GM19193 (cell line): ENCODE results near the gene B4GALT1.

Experiments used
- POLR2A ChIP-seq: IDR thresholded peaks from 4 replicates; pipeline ENCODE4 v1.6.1; 2011; ENCODE audit not compliant: insufficient read depth, insufficient read length; ENCODE audit errors: extremely low read depth

Gene B4GALT1

DNA sequence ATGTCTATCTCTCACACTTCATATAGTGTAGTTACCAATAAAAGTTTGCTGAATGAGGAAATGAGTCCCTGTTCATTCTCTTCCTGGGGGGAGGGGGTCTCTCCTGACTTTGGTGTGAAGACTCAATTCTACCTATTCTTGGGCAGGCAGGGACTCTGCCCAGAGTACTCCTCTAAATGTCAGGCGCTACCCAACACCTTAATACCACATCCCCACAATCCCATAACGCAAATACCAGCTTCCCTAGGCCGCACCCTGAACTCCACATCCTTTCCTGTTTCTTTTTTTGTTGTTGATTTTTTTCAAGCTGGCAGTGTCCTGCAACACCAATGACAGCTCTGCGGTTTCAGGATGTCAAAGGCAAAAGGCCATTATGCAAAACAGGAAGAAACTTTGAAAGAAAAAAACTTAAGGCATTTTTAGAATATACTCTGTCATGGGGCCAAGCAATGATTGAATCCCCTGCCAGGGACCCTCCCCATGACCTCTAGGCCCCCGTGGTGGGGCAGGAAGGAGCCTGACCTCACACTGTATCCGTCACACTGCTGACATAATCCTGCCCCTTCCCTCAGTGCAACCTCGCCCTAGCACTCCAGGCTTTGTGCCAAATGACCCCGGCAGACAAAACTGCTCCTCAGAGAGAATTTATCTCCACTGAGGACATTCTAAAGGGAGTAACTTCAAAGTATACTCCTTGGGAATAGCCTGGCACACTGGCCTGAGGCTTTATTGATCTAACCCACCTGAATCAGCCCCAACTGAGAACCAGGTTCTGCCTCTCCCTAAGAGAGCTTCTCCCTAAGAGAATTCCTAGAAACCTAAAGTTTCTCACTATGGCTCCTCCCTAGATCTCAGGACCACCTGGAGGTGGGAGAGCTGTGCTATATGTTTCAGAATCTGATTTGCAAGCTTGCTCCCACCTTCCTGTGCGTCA is 8.0 kb downstream of the B4GALT1 start:
- peak; percentile 7 for TF ChIP-seq POLR2A

DNA sequence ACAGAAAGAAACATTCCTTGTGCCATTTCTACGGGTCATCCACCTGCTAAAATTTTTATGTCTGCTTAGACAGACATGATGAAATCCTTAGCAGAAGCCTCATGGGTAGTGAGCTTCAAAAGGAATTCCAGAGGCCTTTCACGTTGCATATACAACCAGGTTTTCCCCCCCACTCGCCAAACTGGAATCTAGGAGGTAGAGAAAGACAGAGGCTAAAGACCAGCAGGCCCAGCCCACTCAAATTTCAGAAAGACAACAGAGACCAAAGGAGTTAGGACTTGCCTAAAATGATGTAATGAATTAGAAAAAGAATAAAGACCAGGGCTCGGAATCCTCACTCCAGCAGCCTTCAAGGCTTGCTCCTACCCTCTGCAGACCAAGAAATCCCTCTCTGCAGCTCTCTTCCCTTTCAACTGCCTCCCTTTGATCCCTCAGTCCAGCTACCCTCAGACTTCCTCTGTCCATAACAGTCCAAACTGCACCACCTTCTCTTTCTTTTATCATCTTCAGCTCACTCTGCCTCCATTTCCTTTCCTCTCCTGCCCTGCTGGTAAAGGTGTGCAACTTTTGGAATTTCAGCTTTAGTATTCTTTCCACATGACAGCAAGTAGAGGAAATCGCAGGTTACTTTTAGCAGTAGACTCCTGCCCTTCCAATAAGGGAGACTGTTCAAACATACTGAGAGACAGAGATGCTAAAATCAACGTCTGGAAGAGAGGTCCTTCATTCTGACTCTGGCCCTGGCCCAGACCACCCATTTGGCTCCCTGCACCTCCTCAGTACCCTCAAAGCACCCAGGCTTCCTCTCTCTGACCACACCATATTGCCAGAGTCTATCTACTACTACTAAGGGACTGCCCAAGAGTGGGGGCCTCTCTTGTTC is 8.9 kb downstream of the B4GALT1 start:
- TF ChIP-seq POLR2A = no peak

DNA sequence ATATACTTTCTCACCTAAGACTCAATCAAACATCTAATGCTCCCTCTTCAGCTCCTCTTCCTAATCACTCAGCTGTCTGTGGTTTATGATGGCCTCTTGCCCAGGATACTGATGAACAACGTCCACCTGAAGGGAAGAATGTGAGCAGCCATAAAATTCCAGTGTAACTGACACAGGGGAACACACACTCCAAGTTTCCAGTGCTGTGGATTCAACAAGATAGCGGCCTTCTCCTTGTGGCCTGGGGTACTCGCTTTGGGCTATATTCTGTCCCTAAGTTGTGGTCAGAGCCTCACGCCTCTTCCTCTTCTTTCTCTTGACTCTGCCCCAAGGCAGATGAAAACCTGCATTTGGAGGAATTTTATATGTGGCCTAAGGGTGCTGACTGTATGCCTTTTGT is 11.7 kb downstream of the B4GALT1 start:
- TF ChIP-seq POLR2A = no peak

DNA sequence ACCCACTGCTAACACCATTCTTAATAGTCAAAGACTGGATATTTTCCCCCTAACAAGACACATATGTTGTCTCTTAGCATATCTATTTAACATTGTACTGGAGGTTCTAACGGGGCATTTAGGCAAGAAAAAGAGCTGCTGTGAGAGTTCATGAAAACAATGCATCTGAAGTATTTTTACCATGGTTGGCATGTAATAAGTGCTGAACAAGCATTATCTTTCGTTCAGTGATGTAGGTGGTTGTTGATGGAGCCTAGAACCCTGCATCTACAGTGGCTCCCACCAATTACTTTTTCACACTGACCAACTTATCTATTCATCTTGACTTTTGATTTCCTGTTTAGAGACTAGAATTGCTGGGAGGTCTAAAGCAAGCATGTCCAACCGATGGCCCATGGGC is 12.8 kb downstream of the B4GALT1 start:
- TF ChIP-seq POLR2A = no peak

DNA sequence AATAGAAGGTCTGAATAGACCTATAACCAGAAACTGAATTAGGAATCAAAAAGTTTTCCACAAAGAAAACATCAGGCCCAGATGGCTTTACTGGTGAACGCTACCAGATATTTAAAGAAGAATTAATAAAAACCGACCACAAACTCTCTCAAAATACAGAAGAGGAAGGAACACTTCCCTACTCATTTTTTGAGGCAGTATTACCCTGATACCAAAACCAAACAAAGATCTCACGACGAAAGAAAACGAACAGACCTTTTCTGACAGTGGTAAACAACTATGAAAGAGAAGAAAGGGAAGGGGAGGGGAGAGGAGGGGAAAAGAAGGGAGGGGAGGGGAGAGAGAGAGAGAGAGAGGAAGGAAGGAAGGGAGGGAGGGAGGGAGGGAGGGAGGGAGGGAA is 13.5 kb downstream of the B4GALT1 start:
- no peak for TF ChIP-seq POLR2A

DNA sequence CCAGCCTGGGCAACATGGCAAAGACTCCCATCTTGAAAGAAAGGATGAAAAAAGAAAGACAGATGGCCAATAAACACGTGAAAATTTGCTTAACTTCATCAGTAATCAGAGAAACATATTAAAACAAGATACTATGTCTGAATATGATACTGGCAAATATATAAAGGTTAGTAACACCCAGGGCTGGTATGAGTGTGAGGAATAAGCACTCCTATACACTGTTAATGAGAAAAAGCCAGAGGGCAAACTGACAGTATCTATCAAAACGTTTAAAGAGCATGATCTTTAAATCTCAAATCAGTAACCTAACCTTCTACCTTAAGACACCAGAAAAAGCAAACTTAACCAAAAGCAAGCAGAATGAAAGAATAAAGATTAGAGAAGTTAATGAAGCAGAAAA is 14.1 kb downstream of the B4GALT1 start:
- TF ChIP-seq POLR2A = no peak

DNA sequence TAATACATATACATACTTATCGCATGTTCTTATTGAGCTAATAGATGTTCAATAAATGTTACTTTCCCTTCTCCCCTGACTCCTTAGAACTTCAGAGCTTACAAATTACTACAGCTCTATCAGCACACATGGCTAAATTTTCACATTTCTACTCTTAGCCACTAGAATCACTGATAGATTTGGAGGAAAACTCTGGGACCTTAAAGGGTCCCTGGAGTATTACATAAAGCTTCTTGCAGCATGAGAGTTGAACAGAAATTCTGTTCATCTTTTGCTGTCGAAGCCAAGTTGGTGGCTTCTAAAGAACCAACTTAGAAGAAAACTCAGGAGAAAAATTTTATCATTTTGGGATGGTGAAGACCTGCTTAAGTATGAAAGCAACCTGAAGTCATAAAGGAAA is 15.5 kb downstream of the B4GALT1 start:
- TF ChIP-seq POLR2A = no peak

DNA sequence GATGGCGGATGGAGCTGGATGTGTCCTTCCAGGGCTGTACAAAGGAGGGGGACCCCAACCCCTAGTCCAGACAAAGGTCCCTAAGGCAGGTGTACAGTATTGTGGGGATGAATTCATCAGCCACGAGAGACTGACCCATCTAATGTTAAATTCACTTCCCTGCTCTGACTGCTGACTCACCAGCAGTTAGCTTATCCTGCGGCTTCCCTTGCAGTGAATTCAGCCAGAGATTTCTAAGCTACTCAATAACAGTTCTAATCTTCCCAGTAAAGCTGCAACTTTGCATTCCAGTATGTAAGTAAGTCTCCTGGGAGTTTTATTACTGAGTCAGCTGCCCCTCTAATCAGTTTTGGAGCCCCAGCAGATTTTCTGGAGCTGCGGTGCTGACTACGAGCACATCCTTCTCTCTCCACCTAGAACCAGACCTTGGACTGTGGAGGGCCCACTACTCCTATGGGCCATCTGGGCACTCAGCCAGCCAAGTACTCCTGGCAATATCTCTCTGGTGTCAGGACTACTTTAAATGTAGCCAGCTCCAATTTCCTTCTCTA is 16.1 kb downstream of the B4GALT1 start:
- TF ChIP-seq POLR2A = no peak

DNA sequence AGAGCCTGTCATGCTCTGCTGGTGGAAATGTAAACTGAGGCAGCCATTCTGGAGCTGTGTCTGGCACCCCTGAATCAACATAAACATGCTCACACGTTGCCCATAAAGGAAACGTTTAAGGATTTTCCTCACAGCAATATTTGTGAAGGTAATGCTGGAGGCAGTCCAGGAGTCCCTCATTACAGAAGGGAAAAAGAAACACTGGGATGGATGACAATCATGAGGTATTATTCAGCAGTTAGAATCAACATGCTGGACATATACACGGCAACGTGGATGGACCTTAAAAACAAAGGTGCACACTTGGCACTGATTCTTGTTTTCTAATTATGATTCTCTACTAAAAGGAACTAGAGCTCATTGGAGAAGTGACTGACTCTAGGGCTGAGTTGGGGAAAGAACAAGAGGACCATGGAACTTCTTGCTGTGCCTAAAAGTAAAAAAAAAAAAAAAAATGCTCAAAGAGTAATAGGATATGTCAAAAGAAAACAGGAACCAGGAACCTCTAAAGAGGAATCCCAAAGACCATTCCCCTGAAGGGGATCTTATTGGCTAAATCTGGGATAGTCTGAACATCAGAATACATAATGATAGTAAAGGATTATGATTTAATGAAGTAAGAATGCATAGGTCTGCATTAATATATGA is 18.6 kb downstream of the B4GALT1 start:
- no peak for TF ChIP-seq POLR2A

DNA sequence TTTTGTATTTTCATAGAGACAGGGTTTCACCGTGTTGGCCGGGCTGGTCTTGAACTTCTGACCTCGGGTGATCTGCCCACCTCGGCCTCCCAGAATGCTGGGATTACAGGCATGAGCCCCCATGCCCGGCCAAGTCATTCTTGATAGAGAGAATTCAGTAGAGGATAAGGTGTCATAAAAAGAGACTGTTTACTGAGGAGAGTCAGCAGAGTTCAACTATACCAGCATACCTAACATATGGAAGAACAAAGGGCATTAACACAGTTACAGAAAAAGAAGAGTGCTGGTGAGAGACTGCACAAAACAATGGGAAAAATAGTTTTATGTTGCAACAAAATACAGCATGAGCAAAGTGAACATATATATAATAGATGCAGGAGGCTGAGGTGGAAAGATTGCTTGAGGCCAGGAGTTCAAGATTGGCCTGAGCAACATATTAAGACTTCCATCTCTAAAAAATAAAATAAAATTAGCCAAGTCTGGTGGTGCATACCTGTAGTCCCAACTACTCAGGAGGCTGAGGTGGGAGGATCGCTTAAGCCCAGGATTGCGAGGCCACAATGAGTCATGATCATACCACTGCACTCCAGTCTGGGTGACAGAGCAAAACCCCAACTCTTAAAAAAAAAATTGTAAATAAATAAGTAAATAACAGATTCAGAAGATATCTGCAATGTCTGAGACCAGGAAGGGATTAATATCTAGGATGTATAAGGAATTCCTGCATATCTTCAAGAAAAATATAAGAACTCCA is 19.5 kb downstream of the B4GALT1 start:
- no peak for TF ChIP-seq POLR2A

DNA sequence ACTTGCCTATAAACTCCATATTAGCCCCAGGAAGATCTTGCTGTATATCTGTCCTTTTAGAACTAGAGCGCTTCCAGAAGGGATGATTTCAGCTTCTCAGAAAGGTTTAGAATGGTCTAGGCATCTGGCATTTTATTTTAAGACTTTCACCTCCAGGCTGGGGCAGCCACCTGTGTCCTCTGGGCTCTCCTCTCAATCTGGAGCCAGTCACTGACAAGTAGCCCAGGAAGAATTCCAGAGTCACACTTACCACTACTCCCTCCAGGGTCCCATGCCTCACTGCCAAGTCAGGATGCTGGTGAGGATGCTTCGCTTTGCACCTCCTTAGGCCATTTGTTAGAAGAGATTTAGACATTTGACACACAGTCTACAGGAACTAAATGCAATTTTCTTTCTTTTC is 20.8 kb downstream of the B4GALT1 start:
- TF ChIP-seq POLR2A = no peak

DNA sequence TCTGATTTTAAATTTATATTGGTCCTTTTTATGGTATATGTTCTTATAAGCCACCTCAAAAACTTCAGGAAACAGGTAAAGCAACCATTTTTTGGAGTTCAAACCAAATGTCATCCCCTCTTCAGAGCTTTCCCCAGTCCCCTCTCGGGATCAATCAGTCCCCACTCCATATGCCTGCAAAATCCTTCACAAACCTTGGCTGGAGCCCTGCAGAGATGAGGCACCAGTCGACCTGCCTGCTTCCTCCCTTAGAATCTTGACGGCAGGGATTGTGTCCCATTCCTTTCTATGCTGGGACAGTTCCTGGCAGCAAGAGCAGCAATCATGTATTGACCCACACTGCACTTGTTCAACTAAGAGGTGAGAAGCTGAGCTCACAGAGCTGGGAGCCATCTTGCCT is 22.6 kb downstream of the B4GALT1 start:
- no peak for TF ChIP-seq POLR2A

DNA sequence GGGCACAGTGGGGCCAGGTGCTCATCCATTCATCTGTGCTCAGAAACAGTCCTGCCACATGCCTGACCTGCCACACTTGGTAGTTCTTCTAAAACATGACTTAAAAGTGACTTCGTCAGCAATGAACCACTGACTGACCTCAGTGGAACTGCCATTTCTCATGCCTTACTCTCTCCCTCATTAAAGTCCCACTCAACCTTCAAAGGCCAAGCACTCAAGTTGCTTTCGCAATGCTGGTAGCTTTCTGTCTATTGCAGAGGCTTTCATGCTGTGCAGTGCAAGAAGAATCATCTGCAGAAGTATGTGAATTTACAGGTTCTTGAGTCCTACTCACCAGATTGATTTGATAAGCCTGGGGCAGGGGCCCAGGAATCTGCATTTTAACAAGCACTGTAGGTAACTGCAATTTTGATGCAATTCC is 23.9 kb downstream of the B4GALT1 start:
- no peak for TF ChIP-seq POLR2A

DNA sequence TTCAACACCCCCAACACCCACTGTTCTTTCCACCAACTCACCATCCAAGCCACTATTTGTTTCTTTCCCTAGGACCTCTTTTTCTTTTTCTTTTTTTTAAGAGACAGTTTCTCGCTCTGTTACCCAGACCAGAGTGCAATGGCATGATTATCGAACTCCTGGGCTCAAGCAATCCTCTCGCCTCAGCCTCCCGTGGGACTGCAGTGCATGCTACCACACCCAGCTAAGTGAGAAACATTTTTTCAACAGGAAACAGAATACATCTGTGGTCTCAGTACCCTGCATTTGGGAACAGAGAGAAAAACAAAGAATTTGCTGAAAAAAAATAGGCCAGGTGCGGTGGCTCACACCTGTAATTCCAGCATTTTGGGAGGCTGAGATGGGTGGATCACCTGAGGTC is 24.6 kb downstream of the B4GALT1 start:
- no peak for TF ChIP-seq POLR2A

DNA sequence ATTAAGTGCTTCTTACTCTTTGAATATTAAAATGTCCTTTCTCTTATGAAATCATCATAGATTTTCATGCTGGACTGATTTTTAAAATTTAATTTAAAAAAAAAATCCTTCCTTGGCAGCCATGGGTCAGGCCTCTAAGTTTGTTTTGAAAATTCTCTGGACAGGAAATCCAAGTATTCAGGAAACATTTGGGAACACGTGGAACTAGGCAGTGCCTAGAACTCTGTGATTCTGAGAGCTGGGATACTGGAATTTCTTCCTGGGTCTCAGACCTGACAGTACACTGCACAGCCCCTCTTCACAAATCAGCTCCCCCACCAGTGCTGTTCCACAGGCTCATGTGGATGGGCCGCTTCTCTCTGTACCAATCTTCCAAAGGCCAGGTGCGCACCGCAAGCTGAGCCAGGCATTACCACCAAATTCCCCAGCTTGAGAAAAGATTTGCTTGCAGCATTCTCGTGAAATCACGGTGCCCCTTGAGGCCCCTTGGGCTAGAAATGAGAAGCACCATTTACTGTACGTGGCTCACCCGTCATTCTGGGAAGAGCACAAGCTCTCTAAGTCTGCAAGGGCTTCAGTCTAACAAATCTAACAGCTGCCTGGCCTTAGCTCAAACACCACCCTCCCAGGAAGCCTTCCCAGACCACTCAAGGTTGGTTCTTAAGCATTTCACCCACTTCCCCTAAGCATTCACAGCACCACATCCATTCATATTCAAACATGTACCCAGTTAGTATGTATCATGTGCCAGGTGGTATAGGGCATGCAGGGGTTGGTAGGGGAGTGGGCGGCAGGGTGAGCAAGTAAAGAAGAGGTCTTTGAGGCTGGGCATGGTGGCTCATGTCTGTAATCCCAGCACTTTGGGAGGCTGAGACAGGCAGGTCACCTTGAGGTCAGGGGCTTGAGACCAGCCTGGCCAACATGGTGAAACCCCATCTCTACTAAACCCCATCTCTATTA is 26.5 kb downstream of the B4GALT1 start:
- no peak for TF ChIP-seq POLR2A
